HG02623 (cell line): ENCODE data around the gene CGB5.
"Not testable (repeated sequence)": the region's sequence is repeated elsewhere in the genome, so short reads cannot be mapped to it uniquely, and the experiment has no call there.

ENCODE experiments used
- ATAC-seq: cut with Tn5 transposase; IDR thresholded peaks from one replicate; pipeline ENCODE4 v1.9.1; 2021; ENCODE audit warnings: moderate library complexity; ENCODE audit not compliant: unreplicated experiment

Gene CGB5

DNA sequence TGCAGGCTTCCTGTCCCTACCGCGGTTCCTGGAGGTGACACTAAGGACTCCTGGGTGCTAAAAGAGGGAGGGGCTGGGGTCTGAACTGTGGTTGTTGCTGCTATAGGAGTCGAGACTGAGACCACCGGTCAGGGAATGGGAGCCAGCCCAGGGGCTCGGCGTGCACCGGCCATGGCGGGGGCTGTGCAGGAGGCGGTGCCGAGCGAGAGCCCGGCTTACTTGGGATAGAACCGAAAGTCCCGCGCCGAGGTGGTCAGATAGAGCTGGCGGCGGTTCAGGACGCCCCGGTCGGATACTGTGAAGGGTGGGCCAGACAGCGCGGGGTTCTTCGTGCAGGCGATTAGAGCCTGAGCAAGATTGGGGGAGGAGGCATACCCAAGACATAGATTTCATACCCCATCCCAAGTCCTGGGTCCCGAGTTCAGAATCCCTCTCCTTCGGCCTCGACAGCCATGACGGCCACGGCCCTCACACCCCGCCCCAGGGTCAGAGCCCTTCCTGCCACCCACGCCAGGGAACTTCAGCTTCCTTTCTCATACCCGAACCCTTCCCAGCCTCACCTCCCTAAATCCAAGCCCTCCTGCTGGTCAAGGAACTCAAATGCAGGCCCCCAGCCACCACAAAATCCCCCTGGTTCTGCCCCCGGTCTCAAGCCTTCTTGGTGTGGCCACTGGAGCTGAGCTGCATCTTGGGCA is 13.4 kb downstream of the CGB5 start:
- not testable (repeated sequence) for ATAC-seq

DNA sequence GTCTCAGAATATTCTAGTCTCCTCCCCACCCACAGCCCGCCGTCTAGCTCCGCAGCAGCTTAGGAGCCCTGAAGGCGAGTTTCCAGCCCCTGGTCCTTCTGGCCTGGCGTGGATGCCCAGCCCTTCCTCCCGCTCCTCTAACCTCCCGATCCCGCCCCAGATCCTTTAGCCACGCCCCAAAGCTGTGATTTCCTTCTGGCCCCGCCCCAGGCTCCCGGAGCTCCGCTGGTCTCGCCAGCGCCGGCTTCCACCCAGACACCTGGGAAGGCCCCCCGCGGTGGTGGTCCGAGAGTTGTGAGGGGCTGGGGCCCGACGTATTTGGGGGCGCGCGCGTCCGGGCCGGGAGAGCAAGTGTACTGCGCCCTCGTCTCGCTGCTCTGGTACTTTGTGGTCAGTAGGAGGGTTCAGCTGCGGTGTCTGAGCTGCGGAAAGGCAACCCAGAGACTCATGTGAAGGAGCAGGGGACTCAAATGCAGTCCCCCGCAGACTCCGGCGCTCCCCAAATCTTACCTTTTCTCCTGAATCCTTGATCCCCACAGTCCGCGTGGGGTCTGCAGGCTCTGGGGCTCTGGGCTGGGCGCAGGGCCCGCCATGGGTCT is 14.1 kb downstream of the CGB5 start, which contains the start of gene CGB7:
Gene CGB7, minus strand, starts transcription at position 114 of the 599 bp plus-strand sequence. CDS start 2,374 bp downstream, outside the sequence.
- no peak for ATAC-seq

GRCh38 chr19:49058562-49058961 is 14.9 kb downstream of the CGB5 start:
- no peak for ATAC-seq

DNA sequence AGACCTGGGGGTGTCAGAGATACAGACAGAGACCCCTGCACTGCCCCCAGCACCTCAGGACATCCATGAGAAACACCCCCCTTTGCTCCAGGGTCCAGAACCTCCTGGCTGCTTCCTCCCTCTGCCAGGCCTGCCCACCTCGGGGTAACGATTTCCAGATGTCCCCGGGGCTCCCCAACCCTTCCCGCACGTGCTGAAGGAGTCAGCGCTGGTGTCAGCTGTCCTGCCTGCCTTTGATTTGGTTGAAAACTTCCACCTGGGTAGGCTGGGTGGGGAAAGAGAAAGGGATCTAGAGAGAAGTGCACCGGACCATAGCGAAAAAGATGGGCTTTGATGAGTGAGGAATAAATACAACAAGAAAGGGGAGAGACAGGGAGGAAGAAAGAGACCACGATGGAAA is 15.4 kb downstream of the CGB5 start:
- no peak for ATAC-seq

DNA sequence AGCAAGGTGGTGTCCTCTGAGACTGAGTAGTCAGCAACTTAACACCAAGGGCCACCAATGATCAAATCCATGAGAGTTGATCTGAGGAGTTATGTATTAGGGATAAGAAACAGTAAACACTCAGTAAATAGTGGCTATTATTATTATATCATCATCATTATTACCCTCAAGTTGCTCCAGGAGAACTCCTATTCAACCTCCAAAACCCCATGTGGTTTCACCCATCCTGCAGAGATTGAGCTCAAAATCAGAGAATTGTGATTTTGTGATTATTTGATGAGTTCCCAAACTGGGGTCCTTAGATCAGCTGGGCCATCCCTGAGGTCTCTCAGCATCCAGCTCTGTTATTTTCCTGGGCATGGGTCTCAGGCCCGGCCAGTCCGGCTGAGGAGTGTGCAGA is 17.4 kb downstream of the CGB5 start:
- no peak for ATAC-seq

- no peak for ATAC-seq
Measured at GRCh38 chr19:49061445-49061844, 17.8 kb downstream of the CGB5 start.

- no peak for ATAC-seq
Measured at GRCh38 chr19:49064029-49064629, 20.5 kb downstream of the CGB5 start.

DNA sequence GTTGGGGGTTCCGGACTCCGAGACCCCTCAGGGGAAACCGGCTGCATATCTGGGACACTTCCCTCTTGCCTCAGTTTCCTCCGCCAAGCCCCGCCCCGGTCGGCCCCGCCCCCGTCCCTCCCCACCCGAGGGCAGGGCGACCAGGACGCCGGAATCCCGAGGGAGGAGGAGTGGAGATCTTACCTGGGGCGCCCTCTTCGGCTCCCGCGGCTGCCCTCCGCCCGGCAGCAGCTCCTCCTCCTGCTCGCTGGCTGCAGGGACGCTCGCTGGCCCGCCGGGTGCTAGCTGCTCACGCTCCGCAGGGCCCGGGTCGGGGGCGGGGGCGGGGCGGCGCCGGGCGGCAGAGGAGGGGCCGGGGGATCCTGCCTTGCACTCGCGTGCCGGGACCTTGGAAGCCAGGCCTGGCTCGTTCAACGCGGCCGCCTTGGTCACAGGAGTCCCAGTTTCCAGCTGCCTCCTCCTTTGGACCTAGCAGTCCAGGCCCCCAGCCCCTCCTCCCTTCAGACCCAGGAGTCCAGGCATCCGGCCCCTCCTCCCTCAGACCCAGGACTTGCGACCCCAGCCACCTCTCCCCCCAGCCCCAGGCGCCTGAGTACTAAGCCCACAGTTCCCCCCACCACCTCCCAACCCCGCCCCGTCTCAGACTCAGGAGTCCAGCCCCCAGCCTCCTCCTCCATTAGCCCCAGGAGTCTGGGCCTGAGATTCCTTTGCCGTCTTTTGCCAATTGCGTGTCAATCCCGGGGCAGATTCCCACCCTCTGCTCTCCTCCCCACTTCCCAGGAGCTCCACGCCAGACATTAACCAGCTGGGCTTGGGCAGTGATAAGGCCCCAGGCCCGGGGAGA is 21.3 kb downstream of the CGB5 start, which contains the start of gene NTF4:
Gene NTF4, minus strand, starts transcription at position 51 of the 844 bp plus-strand sequence. CDS start 2,821 bp downstream, outside the sequence.
- ATAC-seq = no peak

DNA sequence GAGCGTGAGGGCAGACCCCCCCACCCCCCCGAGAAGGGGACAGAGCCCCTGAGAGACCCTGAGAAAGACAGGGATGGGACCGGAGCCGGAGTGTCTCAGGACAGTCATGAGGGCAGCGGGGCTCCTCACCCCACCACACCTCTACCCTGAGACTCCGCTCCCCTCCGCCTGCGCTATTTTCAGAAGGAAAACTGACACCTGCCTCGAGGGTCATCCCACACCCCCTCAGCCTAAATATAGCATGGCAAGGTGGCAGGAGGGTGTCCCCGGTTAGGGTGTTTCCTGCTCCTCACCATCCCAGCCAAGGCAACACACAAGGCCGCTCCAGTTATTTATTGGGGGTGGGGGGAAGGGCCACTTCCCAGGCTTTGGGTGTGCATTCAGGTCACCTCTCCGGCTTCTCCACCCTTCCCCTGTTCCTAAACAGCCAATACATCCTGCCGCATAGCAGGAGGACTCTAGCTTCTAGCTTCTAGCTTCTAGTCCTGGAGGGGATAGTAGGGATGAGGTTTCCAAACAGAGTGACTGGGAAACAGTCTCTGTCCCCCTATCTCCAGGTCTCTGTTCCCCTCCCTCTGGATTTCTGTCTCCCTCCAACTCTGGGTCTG is 22.4 kb downstream of the CGB5 start:
- ATAC-seq = no peak

- no peak for ATAC-seq
Measured at GRCh38 chr19:49067554-49067953, 23.9 kb downstream of the CGB5 start.

- no peak for ATAC-seq
Measured at GRCh38 chr19:49069026-49069425, 25.4 kb downstream of the CGB5 start.

- no peak for ATAC-seq
Measured at GRCh38 chr19:49070416-49070815, 26.8 kb downstream of the CGB5 start.

GRCh38 chr19:49071860-49072547 is 28.4 kb downstream of the CGB5 start:
- no peak for ATAC-seq

- no peak for ATAC-seq
Measured at GRCh38 chr19:49073514-49074378, 30.1 kb downstream of the CGB5 start.

DNA sequence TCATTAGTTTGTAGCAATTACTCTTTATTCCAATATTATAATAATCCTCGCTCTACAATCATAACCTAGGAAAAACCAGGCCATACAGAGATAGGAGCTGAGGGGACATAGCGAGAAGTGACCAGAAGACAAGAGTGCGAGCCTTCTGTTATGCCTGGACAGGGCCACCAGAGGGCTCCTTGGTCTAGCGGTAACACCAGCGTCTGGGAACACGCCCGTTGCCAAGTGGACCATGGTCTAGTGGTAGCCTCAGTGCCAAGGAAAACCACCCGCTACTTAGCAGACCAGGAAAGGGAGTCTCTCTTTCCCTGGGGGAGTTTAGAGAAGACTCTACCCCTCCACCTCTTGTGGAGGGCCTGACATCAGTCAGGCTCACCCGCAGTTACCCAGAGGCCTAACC is 31.2 kb downstream of the CGB5 start:
- ATAC-seq = not testable (repeated sequence)

DNA sequence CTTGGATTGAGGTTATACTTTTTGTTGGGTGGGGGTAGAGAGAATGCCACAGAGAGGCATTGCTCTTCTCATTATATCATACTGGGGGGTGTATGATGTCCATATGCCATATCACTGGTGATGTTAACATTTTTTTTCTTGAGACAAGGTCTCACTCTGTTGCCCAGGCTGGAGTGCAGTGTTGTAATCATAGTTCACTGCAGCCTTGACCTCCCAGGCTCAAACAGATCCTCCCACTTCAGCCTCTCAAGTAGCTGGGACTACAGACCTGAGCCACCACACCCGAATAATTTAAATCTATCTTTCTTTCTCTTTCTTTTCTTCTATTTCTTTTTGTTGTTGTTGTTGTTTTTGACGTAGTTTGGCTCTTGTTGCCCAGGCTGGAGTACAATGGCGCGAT is 36.7 kb downstream of the CGB5 start:
- no peak for ATAC-seq

GRCh38 chr19:49081273-49081672 is 37.6 kb downstream of the CGB5 start:
- no peak for ATAC-seq

DNA sequence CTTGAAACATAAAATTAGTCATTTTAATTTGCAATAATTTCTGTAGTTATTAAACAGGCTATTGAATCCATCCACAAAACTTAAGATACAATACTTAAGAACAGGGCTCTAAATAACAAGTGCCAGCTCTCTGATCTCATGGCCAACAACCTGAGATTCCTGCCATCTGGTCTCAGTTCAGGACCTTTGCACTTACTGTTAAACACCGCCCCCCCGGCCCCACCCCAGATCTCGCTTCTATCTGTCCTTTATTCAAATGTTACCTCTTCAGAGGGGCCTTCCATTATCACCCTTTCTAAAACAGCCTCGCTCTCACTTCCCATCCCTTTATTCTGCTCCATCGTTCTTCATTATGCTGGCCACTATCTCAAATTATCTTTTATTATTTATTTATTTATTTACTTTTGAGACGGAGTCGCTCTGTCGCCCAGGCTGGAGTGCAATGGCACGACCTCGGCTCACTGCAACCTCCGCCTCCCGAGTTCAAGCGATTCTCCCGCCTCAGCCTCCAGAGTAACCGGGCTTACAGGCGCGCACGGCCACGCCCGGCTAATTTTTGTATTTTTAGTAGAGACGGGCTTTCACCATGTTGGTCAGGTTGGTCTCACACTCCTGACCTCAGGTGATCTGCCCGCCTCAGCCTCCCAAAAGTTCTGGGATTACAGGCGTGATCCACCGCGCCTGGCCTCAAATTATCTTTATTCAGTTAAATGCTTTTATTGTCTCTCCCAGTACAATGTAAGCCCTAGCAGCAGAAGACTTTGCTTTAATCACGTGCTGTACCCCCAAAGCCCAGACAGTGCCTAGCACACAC is 40.8 kb downstream of the CGB5 start:
- no peak for ATAC-seq
